ENCODE results near the gene WDR64.
"Not testable (repeated sequence)": the region's sequence is repeated elsewhere in the genome, so short reads cannot be mapped to it uniquely, and the experiment has no call there.

WDR64 gene

GRCh38 chr1:241776911-241777310 is 124.8 kb downstream of the WDR64 start:
- Mint-ChIP-seq H3K27me3 (no peaks in the 10 kb centered on the region), H3K9me3 (no peaks in the 10 kb centered on the region)
- no peak for DNase-seq

GRCh38 chr1:241778117-241778516 is 126.0 kb downstream of the WDR64 start:
- Mint-ChIP-seq H3K36me3 (ENCODE audit: low read depth) (no peaks in the 10 kb centered on the region), H3K4me3 (no peak overlapping the region), H3K9me3 (no peaks in the 10 kb centered on the region), H3K27ac (no peak overlapping the region), H3K27me3 (no peaks in the 10 kb centered on the region), H3K4me1 (ENCODE audit: low read depth) (no peaks in the 10 kb centered on the region)
- no peak for DNase-seq

More at GRCh38 chr1:241776911-241777310, 124.8 kb downstream of the WDR64 start:
- Mint-ChIP-seq H3K36me3 (ENCODE audit: low read depth) (no peaks in the 10 kb centered on the region), H3K4me3 (no peak overlapping the region), H3K27ac (no peak overlapping the region), H3K4me1 (ENCODE audit: low read depth) (no peaks in the 10 kb centered on the region)

- H3K4me3 Mint-ChIP-seq = no peak overlapping the region
These were observed 127.8 kb downstream of the WDR64 start for GRCh38 chr1:241779897-241780296.

GRCh38 chr1:241782396-241782795 is 130.3 kb downstream of the WDR64 start:
- no peak overlapping the region for H3K27ac Mint-ChIP-seq
- DNase-seq = no peak
- no peaks in the 10 kb centered on the region for H3K36me3 Mint-ChIP-seq (ENCODE audit: low read depth)
- H3K27me3 Mint-ChIP-seq = peaks cover 4% of the 10 kb centered on the region
- no peak overlapping the region for H3K4me3 Mint-ChIP-seq
- no peaks in the 10 kb centered on the region for H3K9me3 Mint-ChIP-seq
- H3K4me1 Mint-ChIP-seq (ENCODE audit: low read depth) = no peaks in the 10 kb centered on the region

More at GRCh38 chr1:241779897-241780296, 127.8 kb downstream of the WDR64 start:
- Mint-ChIP-seq H3K27me3 (peaks cover 4% of the 10 kb centered on the region), H3K4me1 (ENCODE audit: low read depth) (no peaks in the 10 kb centered on the region), H3K36me3 (ENCODE audit: low read depth) (no peaks in the 10 kb centered on the region), H3K27ac (no peak overlapping the region), H3K9me3 (no peaks in the 10 kb centered on the region)
- no peak for DNase-seq

- Mint-ChIP-seq H3K9me3 (no peaks in the 10 kb centered on the region), H3K4me1 (ENCODE audit: low read depth) (no peaks in the 10 kb centered on the region), H3K27ac (no peak overlapping the region), H3K4me3 (no peak overlapping the region), H3K27me3 (peaks cover 4% of the 10 kb centered on the region), H3K36me3 (ENCODE audit: low read depth) (no peaks in the 10 kb centered on the region)
- no peak for DNase-seq
These were observed 135.6 kb downstream of the WDR64 start for GRCh38 chr1:241787691-241788090.

- Mint-ChIP-seq H3K27ac (no peak overlapping the region), H3K4me1 (ENCODE audit: low read depth) (no peaks in the 10 kb centered on the region), H3K9me3 (no peaks in the 10 kb centered on the region), H3K27me3 (peaks cover 3% of the 10 kb centered on the region), H3K36me3 (ENCODE audit: low read depth) (no peaks in the 10 kb centered on the region), H3K4me3 (no peak overlapping the region)
- no peak for DNase-seq
These were observed 137.0 kb downstream of the WDR64 start for GRCh38 chr1:241789061-241789460.

GRCh38 chr1:241799416-241799815 is 147.3 kb downstream of the WDR64 start:
- Mint-ChIP-seq H3K4me3 (no peak overlapping the region), H3K27me3 (no peaks in the 10 kb centered on the region), H3K4me1 (ENCODE audit: low read depth) (no peaks in the 10 kb centered on the region), H3K36me3 (ENCODE audit: low read depth) (no peaks in the 10 kb centered on the region), H3K27ac (no peak overlapping the region), H3K9me3 (no peaks in the 10 kb centered on the region)
- no peak for DNase-seq

GRCh38 chr1:241800640-241801039 is 148.6 kb downstream of the WDR64 start:
- H3K27ac Mint-ChIP-seq = no peak overlapping the region
- no peak for DNase-seq
- H3K27me3 Mint-ChIP-seq = no peaks in the 10 kb centered on the region
- H3K4me1 Mint-ChIP-seq (ENCODE audit: low read depth) = no peaks in the 10 kb centered on the region
- H3K36me3 Mint-ChIP-seq (ENCODE audit: low read depth) = no peaks in the 10 kb centered on the region
- no peaks in the 10 kb centered on the region for H3K9me3 Mint-ChIP-seq
- no peak overlapping the region for H3K4me3 Mint-ChIP-seq

- no peaks in the 10 kb centered on the region for H3K9me3 Mint-ChIP-seq
These were observed 150.8 kb downstream of the WDR64 start for GRCh38 chr1:241802863-241803262.

GRCh38 chr1:241804706-241805105 is 152.6 kb downstream of the WDR64 start:
- H3K4me1 Mint-ChIP-seq (ENCODE audit: low read depth); H3K27me3 Mint-ChIP-seq; H3K4me3 Mint-ChIP-seq; H3K27ac Mint-ChIP-seq; H3K9me3 Mint-ChIP-seq; DNase-seq; H3K36me3 Mint-ChIP-seq (ENCODE audit: low read depth): not testable (repeated sequence)

More at GRCh38 chr1:241802863-241803262, 150.8 kb downstream of the WDR64 start:
- no peak overlapping the region for H3K27ac Mint-ChIP-seq
- DNase-seq = no peak
- H3K27me3 Mint-ChIP-seq = no peaks in the 10 kb centered on the region
- H3K4me1 Mint-ChIP-seq (ENCODE audit: low read depth) = no peaks in the 10 kb centered on the region
- no peak overlapping the region for H3K4me3 Mint-ChIP-seq
- no peaks in the 10 kb centered on the region for H3K36me3 Mint-ChIP-seq (ENCODE audit: low read depth)

GRCh38 chr1:241808265-241808664 is 156.2 kb downstream of the WDR64 start:
- no peak overlapping the region for H3K27ac Mint-ChIP-seq
- no peaks in the 10 kb centered on the region for H3K27me3 Mint-ChIP-seq
- no peak for DNase-seq
- H3K9me3 Mint-ChIP-seq = no peaks in the 10 kb centered on the region
- H3K4me1 Mint-ChIP-seq (ENCODE audit: low read depth) = no peaks in the 10 kb centered on the region
- no peak overlapping the region for H3K4me3 Mint-ChIP-seq
- H3K36me3 Mint-ChIP-seq (ENCODE audit: low read depth) = no peaks in the 10 kb centered on the region

GRCh38 chr1:241810769-241811405 is 158.8 kb downstream of the WDR64 start:
- no peak overlapping the region for H3K27ac Mint-ChIP-seq
- H3K9me3 Mint-ChIP-seq = no peaks in the 10 kb centered on the region
- no peaks in the 10 kb centered on the region for H3K36me3 Mint-ChIP-seq (ENCODE audit: low read depth)
- H3K4me3 Mint-ChIP-seq = no peak overlapping the region
- peaks cover 5% of the 10 kb centered on the region for H3K27me3 Mint-ChIP-seq
- DNase-seq = no peak
- no peaks in the 10 kb centered on the region for H3K4me1 Mint-ChIP-seq (ENCODE audit: low read depth)

GRCh38 chr1:241813768-241814320 is 161.8 kb downstream of the WDR64 start:
- no peak for DNase-seq
- Mint-ChIP-seq H3K9me3 (no peaks in the 10 kb centered on the region), H3K4me1 (ENCODE audit: low read depth) (no peaks in the 10 kb centered on the region), H3K27ac (no peak overlapping the region), H3K36me3 (ENCODE audit: low read depth) (no peaks in the 10 kb centered on the region), H3K4me3 (no peak overlapping the region), H3K27me3 (peaks cover 5% of the 10 kb centered on the region)

GRCh38 chr1:241816008-241816407 is 163.9 kb downstream of the WDR64 start:
- Mint-ChIP-seq H3K27ac (no peak overlapping the region), H3K36me3 (ENCODE audit: low read depth) (no peaks in the 10 kb centered on the region), H3K4me3 (no peak overlapping the region), H3K27me3 (peaks cover 5% of the 10 kb centered on the region), H3K9me3 (no peaks in the 10 kb centered on the region), H3K4me1 (ENCODE audit: low read depth) (no peaks in the 10 kb centered on the region)
- DNase-seq = no peak

GRCh38 chr1:241817331-241817792 is 165.3 kb downstream of the WDR64 start:
- peaks cover 5% of the 10 kb centered on the region for H3K27me3 Mint-ChIP-seq
- H3K27ac Mint-ChIP-seq = no peak overlapping the region
- no peak overlapping the region for H3K4me3 Mint-ChIP-seq
- DNase-seq = no peak
- no peaks in the 10 kb centered on the region for H3K4me1 Mint-ChIP-seq (ENCODE audit: low read depth)
- H3K9me3 Mint-ChIP-seq = no peaks in the 10 kb centered on the region
- no peaks in the 10 kb centered on the region for H3K36me3 Mint-ChIP-seq (ENCODE audit: low read depth)

Measured in activated T-cell treated with anti-CD3 and anti-CD28 coated beads, Interleukin-2, amount 50 U/mL, for 24 hours (primary cell).